Activated B cell treated with CpG ODN at 0.5 μM for 24 hours (primary cell): Measurements from ENCODE around the gene HTT-AS. TPM values are rescaled to one million over a fixed set of nuclear protein-coding genes. Genes with fewer than 3 reads are reported as not detected.

ENCODE experiments used
- ATAC-seq: fragments of 200-7000 bp; cut with Tn5 transposase; one replicate; pipeline ENCODE4 v1.10.0; 2021; ENCODE audit warnings: low read depth, mild to moderate bottlenecking, moderate library complexity
- CTCF ChIA-PET: fragments of 350-600 bp; sonication (Branson Sonifier 250); formaldehyde crosslinking; loops from one replicate; lab custom pipeline; 2021; ENCODE audit warnings: antibody characterized with exemption; lab: Charles Lee
- POLR2A ChIA-PET: fragments of 350-600 bp; sonication (Branson Sonifier 250); formaldehyde crosslinking; loops from one replicate; lab custom pipeline; 2021; ENCODE audit warnings: antibody characterized with exemption; lab: Charles Lee
- DNase-seq: peaks from one replicate; pipeline ENCODE4 v3.0.0; 2022
- H3K27ac Mint-ChIP-seq: one replicate; pipeline ENCODE4 v1.8.0; 2020; ENCODE audit warnings: mixed read lengths
- H3K27me3 Mint-ChIP-seq: one replicate; pipeline ENCODE4 v1.8.0; 2021; ENCODE audit warnings: mixed read lengths
- H3K36me3 Mint-ChIP-seq: one replicate; pipeline ENCODE4 v1.8.0; 2021; ENCODE audit warnings: low read depth, mixed read lengths
- H3K4me1 Mint-ChIP-seq: one replicate; pipeline ENCODE4 v1.8.0; 2021; ENCODE audit warnings: mixed read lengths
- H3K4me3 Mint-ChIP-seq: one replicate; pipeline ENCODE4 v1.8.0; 2020; ENCODE audit warnings: mild to moderate bottlenecking, mixed read lengths
- H3K9me3 Mint-ChIP-seq: one replicate; pipeline ENCODE4 v1.8.0; 2020; ENCODE audit warnings: mixed read lengths
- CTCF ChIP-seq: fragments of 200-600 bp; IDR thresholded peaks from one replicate; pipeline ENCODE4 v1.8.0; 2022; ENCODE audit warnings: antibody characterized with exemption, mild to moderate bottlenecking
- intact Hi-C: fragments of 100-400 bp; cut with micrococcal nuclease; formaldehyde crosslinking; loops from one replicate; pipeline ENCODE4 v1.15.1; 2024
- total RNA-seq: library from RNA; stranded (reverse); gene quantifications from 2 replicates; pipeline ENCODE4 v1.2.3, GENCODE V29; 2022

HTT-AS gene
- total RNA-seq, 1 donor from 2014 or later = not detected

GRCh38 chr4:3074846-3075651 lies 711 bp upstream of the HTT-AS start:
- TF ChIP-seq CTCF = no peak
- ATAC-seq (no peak), DNase-seq (peak; percentile 39)
- peaks cover 47% of the 10 kb centered on the region for H3K4me1 Mint-ChIP-seq
- ChIA-PET CTCF (no interaction called here), POLR2A (interaction anchor here (0.7 to 4.3 kb wide), 13 partner anchors 12 to 539 kb away, joined by 3 to 29 read pairs (median 4); no protein-coding TSS in a partner anchor)
- H3K9me3 Mint-ChIP-seq = no peaks in the 10 kb centered on the region
- intact Hi-C loops = loop anchor here (1.0 to 10.0 kb wide), 12 partner anchors 10 to 1360 kb away; partner anchors contain the start of genes FAM193A, GRK4, MXD4 and NOP14
- H3K36me3 Mint-ChIP-seq = peaks cover 7% of the 10 kb centered on the region
- peak overlapping the region; percentile 92 for H3K4me3 Mint-ChIP-seq
- H3K27ac Mint-ChIP-seq = peak overlapping the region; percentile 95
- no peaks in the 10 kb centered on the region for H3K27me3 Mint-ChIP-seq

- H3K36me3 Mint-ChIP-seq = peaks cover 7% of the 10 kb centered on the region
Observed at GRCh38 chr4:3073158-3074077, 920 bp downstream of the HTT-AS start.

GRCh38 chr4:3071811-3072210 lies 2.5 kb downstream of the HTT-AS start:
- Mint-ChIP-seq H3K36me3 (peaks cover 7% of the 10 kb centered on the region), H3K9me3 (no peaks in the 10 kb centered on the region), H3K27me3 (no peaks in the 10 kb centered on the region), H3K27ac (peak overlapping the region; percentile 41), H3K4me1 (peaks cover 16% of the 10 kb centered on the region), H3K4me3 (no peak overlapping the region)
- ATAC-seq (no peak), DNase-seq (no peak)
- ChIA-PET CTCF (no interaction called here), POLR2A (interaction anchor here (0.9 kb wide), 1 partner anchor 26 kb away, joined by 4 read pairs; no protein-coding TSS in a partner anchor)
- TF ChIP-seq CTCF = no peak
- intact Hi-C loops = loop anchor here (10.0 kb wide), 3 partner anchors 537 to 1357 kb away; partner anchors contain the start of genes FAM193A and SLBP

More at GRCh38 chr4:3073158-3074077, 920 bp downstream of the HTT-AS start:
- Mint-ChIP-seq H3K4me1 (peaks cover 31% of the 10 kb centered on the region), H3K9me3 (no peaks in the 10 kb centered on the region), H3K27me3 (no peaks in the 10 kb centered on the region), H3K4me3 (peak overlapping the region; percentile 19), H3K27ac (no peak overlapping the region)
- CTCF ChIA-PET = interaction anchor here (1.3 kb wide), 1 partner anchor 28 kb away, joined by 3 read pairs; no protein-coding TSS in a partner anchor
- no peak for ATAC-seq
- POLR2A ChIA-PET = interaction anchor here (0.6 to 4.3 kb wide), 9 partner anchors 12 to 1190 kb away, joined by 3 to 29 read pairs (median 8); partner anchors contain the start of genes GRK4 and NOP14
- no peak for DNase-seq
- intact Hi-C loops = loop anchor here (1.0 to 10.0 kb wide), 11 partner anchors 12 to 1359 kb away; partner anchors contain the start of genes FAM193A, GRK4, MXD4 and NOP14
- no peak for TF ChIP-seq CTCF

GRCh38 chr4:3070709-3071500 lies 3.4 kb downstream of the HTT-AS start:
- peaks cover 7% of the 10 kb centered on the region for H3K4me1 Mint-ChIP-seq
- POLR2A ChIA-PET = interaction anchor here (0.6 kb wide), 1 partner anchor 1857 kb away, joined by 3 read pairs; no protein-coding TSS in a partner anchor
- intact Hi-C loops = loop anchor here (10.0 kb wide), 3 partner anchors 536 to 1356 kb away; partner anchors contain the start of genes FAM193A and SLBP
- H3K9me3 Mint-ChIP-seq = no peaks in the 10 kb centered on the region
- DNase-seq = no peak
- CTCF ChIA-PET = no interaction called here
- no peak overlapping the region for H3K4me3 Mint-ChIP-seq
- H3K36me3 Mint-ChIP-seq = peaks cover 6% of the 10 kb centered on the region
- no peak for TF ChIP-seq CTCF
- ATAC-seq = no peak
- no peaks in the 10 kb centered on the region for H3K27me3 Mint-ChIP-seq
- no peak overlapping the region for H3K27ac Mint-ChIP-seq
